Measurements from ENCODE around the gene PRKD2.
"Not testable (repeated sequence)": the region's sequence is repeated elsewhere in the genome, so short reads cannot be mapped to it uniquely, and the experiment has no call there.

The PRKD2 gene

GRCh38 chr19:46634045-46634655, 82.8 kb downstream of the PRKD2 start:
- DNase-seq (ENCODE audit: low read depth in 2 of 2) = peak; percentile 85 to 96

- no peak for DNase-seq (ENCODE audit: low read depth in 2 of 2)
Measured at GRCh38 chr19:46633130-46633529, 83.8 kb downstream of the PRKD2 start.

DNA sequence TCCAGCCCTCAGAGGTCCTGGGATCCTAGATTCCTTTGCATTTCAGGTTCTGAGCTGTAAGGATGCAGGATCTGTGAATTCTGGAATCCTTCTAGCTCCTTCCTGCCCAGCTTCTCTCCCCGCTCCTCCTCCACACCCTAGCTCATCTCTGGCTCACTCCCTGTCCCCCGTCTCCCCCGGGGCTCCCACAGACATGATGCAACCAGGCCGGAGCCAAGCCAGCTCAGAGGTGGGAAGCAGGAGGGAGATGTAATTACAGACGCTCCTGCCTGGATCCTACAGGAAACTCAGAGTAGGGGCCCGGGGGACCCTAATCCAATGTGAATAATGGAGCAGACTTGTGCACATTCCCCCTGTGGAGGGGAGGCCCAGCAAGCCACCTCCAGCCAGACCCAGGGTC, 85.4 kb downstream of the PRKD2 start:
- no peak for DNase-seq (ENCODE audit: low read depth in 2 of 2)

DNA sequence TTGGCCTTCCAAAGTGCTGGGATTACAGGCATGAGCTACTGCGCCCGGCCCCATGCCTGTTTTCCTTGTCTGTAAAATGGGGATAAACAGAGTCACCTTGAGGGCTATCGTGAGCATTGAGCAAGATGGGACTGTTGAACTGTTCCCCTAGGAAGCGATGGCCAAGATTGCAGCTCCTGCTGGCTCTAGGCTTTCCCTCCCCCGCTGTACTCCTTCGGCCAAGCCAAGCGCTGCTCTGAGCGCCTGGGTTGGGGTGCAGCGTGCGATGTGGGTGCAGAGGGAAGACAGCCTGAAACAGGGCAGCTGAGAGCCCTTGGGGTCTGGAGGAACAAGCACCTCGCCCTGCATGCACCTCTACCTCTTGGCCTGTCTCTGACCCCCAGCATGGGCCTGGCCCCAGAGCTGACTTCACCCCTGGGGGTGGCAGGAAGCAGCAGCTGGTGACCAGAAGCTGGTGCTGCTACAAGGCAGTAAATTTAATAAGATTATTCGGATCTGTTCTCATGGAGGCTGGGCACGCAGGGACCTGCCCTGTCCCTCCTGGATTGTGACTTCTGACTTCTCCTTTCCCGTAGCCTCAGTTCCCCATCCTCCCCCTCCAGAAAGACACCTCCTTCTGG, 86.2 kb downstream of the PRKD2 start:
- no peak for DNase-seq (ENCODE audit: low read depth in 2 of 2)

- no peak for DNase-seq (ENCODE audit: low read depth in 2 of 2)
Measured at GRCh38 chr19:46629546-46630025, 87.3 kb downstream of the PRKD2 start.

- not testable (repeated sequence) for DNase-seq (ENCODE audit: low read depth in 2 of 2)
Measured at GRCh38 chr19:46628970-46629369, 87.9 kb downstream of the PRKD2 start.

DNA sequence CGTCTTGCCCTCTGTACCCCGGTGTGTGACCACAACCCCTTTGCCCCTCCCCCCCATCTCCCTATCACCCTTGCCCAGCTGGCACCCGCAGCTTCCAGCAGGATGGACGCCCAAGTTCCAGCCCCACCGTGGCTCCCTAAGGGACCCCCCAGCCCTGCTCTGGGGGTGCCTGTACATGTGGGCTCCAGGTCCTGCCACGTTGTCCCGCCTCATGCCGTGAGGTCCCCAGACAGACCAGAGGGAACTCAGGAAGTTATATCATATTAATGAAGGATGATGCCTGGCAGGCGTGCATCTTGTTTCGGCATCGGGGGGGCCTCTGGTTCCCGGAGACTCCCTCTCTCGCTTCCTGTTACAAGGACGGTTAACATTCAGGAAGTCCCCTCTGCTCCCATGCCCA, 90.5 kb downstream of the PRKD2 start:
- no peak for DNase-seq (ENCODE audit: low read depth in 2 of 2)

DNA sequence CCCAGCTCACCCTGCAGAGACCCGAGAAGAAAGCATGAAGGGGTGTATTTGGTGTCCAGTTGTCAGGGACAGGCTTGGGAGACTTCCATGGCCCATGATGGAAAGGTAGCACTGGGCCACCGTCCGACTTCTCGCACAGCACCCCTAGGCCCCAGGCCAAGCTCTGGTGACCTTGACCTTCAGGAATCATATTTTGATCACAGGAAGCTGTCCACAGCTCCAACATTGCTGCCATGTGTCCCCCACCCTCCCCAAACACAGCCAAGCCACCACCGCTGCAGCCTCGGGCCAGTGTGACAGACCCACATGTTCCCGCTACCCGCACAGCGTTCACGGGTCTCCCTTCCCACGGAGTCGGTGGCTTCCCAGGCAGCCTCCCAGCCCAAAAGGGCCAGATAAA, 91.2 kb downstream of the PRKD2 start:
- DNase-seq (ENCODE audit: low read depth in 2 of 2) = no peak

DNA sequence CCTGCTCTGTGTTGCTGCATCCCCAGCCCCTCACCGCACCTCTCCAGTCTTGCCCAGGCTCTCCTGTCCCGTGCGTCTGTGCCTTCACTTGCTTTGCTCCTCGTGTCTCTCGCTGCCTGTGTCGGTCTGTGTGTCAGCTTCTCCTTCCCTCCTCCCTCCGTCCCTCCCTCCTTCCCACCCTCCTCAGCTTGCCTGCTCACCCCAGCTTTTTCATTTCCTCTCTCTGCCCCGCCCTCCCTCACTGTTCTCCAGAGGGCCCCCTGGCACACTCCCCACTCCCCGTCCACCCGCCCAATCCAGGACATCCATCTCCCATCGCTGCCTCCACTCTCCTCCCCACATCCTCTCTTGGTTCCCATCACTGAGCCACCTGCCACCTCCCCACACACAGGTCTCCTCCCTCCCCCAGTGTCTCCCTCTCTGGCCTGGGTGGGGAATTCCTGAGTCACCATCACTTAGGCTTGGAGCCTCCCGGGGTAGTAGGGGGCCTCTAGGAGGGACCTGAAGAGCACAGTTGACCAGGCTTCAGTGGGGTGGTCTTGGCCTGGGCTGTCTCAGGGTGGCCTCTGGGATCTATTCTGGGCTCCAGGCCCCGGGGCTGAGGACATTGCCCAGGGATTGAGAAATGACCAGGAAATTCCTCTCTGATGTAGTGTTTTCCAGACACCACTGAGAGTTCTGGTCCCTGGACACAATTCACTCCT, 91.8 kb downstream of the PRKD2 start, which contains the start of gene PTGIR:
Gene PTGIR (minus strand): TSS at position 132 of the 704 bp plus-strand sequence. CDS start 864 bp downstream, outside the sequence.
- DNase-seq (ENCODE audit: low read depth in 2 of 2) = peak in 1 of 2 experiments; percentile 39

All from stimulated activated CD4-positive, alpha-beta T cell treated with anti-CD3 and anti-CD28 coated beads, Interleukin-12 subunit alpha, Interleukin-12 subunit beta, amount 100 ng/mL, for 24 hours (primary cell).